Stimulated activated CD4-positive, alpha-beta T cell treated with anti-CD3 and anti-CD28 coated beads, TNF-alpha, amount 100 ng/mL, for 24 hours (primary cell): Measurements from ENCODE around the gene CA10.
A peak's percentile ranks its signal among the peaks of the same experiment; 100 is the strongest.

ENCODE experiments used
- DNase-seq, 3 experiments: peaks; one replicate each; pipeline ENCODE4 v3.0.0-alpha.2; 2020; ENCODE audit warnings: low read depth in 3 of 3

Gene CA10

DNA sequence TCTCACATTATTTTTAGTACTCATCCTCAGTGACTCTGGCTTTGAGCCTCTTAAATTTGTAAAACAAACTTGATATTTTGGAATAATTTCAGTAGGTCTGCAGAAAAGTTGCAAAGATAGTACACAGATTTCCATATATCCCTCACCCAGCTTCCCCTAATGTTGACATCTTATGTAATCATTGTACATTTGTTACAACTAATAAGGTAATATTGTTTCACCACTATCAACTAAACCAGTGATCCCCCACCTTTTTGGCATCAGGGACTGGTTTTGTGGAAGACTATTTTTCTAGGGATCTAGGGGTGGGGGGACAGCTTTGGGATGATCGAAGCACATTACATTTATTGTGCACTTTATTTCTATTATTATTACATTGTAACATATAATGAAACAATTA, 391.2 kb downstream of the CA10 start:
- DNase-seq: no peak

DNA sequence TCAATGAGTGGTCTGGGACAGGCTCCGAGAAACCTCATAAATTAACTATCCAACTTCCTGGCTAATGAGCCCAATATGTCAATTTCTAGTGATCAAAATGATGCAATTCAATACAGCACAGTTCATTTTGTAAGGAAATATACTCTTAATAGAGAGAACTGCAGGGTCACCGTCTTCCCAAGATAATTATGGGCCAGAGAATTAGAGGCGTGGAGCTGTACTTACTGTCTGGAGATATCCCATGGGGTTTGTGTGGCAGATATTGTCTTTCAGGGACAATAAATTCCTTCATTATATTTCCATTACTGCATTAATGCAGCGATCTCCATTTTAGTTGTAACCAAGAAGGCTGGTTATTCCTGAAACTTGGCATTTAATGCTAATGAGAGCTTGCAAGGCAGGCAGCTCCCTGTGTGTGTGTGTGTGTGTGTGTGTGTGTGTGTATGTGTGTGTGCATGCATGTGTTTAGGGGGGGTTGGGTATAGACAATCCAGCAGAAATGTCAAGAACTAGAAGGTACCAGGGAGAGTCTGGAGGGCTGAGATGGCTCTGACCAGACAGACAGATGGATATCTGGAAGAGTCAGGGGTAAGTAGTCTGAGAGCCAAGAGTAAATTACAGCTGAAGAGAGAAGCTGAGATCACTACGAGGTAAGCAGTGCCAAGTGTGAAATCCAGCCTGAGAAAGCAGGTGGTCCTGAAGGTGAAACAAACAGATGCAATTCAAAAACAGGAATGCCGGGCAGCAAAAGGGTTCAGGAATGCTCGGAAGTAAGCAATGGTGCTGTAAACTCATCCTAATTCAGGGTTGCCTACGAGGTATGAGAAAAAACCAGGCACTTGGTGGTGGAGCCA, 393.0 kb downstream of the CA10 start:
- no peak for DNase-seq

DNA sequence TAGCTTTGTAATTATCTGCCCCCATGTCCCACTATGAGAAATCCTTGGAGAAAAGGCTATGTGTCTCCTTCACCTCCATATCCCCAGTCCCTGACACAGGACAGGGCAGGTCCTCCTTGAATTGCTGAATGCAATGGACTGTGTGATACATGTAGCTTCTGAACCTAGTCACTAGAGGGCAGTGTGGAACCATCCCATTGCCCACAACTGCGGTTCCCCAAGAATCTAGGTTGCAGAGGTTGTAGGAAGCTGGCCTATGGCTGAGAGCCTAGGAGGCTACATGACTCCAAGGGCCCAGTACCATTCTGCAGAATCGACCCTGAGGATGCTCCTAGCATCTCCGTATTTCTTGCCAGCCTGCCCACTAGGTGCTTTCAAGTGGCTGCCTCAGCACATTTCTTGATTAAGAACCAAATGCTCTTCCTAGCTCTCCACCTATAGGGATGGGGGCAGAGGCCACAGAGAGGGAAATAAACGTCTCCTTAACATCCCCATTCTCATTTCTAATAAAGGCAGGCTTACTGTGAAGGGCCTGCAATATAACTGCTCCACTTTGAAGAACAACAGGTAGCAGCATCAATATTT, 394.0 kb downstream of the CA10 start:
- DNase-seq: peak; percentile 4 to 26 (median 19)

GRCh38 chr17:51763058-51763457, 395.5 kb downstream of the CA10 start:
- DNase-seq: no peak

- DNase-seq: no peak
Observed at GRCh38 chr17:51761105-51761504, 397.4 kb downstream of the CA10 start.

GRCh38 chr17:51759260-51759659, 399.3 kb downstream of the CA10 start:
- DNase-seq: no peak

GRCh38 chr17:51751072-51751471, 407.4 kb downstream of the CA10 start:
- no peak for DNase-seq

GRCh38 chr17:51748749-51749604, 409.5 kb downstream of the CA10 start:
- no peak for DNase-seq

DNA sequence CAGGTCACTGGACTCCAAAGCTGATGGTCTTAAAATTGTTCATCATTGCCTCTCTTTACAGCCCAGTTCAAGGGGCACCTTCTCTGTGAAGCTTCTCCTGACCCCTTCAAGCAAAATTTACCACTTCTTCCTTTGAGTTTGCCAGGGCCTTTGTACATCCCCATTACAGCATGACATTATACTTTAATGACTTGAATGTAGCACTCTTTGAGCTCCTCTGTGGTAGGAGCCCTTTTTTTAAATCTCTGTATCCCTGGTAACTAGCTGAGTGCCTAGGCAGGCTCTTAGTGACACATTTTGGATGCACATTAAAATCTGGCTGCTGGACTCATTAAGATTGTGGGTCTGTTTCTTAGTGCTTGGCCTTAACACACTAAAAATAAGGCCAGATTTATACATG, 412.1 kb downstream of the CA10 start:
- no peak for DNase-seq

- DNase-seq: no peak
Observed at GRCh38 chr17:51745993-51746392, 412.5 kb downstream of the CA10 start.

- DNase-seq: no peak
Observed at GRCh38 chr17:51743477-51743876, 415.0 kb downstream of the CA10 start.

DNA sequence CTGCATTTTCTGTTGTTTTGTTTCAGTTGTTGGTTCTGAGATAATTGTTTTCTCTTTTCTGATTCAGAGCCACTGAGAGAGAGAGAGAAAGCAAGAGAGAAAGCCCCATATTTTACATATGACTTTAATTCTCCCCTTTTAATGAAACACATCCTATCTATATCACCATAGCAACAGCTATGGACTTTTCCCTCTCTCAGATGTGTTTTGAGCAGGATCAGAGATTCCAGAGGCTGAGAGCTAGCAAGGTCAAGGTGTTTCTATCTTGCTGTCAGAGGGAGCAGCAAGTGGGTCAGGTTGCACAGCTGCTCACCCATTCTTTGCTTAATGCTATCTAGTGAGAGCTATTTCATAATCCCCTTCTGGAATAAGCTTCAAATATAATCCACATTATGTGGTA, 415.9 kb downstream of the CA10 start:
- DNase-seq: no peak

- no peak for DNase-seq
Observed at GRCh38 chr17:51741458-51741857, 417.1 kb downstream of the CA10 start.

DNA sequence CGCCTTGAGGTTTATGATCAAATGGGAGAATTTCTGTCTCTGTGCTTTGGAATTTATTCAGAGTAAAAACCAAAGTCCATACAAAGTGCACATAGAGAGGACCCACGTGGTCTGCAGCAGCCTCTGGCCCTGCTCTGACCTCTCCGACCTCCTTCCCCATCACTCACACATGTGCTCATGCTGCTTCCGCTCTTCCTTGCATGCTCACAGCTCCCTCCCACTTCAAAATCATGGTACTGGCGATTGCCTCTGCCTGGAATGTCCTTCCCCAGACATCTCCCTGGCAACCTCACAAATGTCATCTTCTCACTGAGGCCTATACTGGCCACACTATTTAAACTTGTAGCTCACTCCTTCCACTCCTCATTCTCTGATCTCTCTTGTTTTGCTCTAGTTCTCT, 418.0 kb downstream of the CA10 start:
- DNase-seq: no peak

DNA sequence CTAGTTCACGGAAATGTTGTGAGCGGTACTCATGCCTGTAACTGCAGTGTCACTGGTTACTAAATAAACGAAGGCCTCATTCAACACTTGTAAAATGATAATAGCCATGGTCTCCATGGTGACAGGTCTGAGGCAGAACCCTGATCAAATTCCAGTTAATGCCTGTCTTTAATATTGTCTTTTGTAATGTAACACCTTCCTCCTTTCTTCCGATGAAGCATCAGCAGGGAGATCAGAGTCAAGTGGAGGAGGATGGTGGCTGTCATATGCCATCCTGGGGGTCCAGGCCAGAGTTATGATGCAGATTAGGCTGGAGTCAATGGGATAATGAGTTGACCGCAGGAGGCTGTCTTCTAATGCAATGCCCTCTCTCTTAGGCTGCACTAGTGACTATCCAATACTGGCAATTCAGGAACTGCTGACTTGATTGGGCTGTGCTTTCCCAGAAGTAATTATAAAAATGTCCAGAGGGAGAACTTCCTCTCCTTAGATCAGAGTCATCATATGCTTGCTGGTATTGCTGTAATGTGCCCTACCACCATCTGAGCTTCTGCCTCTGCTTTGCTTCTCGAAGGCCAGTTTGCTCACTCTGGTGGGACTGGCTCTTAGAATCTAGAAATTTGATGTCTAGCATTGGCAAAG, 419.1 kb downstream of the CA10 start:
- no peak for DNase-seq

DNA sequence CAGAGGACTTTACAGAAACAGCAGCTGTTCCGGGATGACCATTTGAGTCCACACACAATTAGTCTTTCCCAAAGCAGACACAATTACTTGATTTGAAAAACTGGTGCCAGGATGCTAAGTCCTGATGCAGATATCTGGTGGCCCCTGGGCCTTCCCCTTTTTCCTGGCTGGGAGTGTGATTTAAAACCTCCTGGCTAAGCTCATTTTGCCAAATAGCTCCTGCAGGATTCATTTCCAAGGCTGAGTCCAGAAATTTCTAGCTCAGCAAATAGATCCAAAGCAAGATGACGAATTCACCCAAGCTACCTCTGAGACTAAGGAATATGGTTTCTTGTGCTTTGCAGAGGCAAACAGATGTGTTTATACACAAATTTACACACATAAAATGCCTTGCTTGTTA, 422.2 kb downstream of the CA10 start:
- DNase-seq: no peak

DNA sequence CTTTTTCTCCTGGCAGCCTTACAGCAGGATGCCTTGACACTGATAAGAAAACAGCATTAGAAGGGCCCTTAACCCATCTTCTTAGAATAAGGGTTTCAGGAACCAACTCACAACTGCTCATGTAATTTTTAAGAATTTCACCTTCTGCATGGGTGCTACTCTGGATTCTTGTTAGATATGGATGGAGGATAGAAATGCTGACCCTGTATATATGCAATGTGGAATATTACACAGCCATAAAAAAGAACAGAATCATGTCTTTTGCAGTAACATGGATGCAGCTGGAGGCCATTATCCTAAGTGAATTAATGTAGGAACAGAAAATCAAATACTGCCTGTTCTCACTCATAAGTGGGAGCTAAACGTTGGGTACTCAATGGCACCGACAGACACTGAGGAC, 423.5 kb downstream of the CA10 start:
- DNase-seq: no peak

DNA sequence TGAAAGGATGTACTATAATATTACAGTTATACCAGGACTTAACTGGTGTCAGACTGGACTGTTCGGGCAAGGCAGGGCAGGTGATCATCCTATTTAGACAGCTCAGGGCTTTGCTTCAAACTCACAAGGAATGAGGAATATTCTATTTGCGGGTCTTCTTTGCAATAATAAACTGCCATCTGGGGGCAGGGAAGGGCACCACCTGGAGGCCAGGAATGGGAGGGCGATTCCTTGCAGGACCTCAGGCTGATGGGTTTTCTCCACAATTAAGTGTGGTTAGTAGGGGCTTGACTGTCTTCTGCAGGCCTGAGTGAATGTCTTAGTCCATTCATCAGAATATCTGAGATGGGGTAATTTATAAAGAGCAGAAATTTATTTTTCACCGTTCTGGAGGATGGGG, 424.1 kb downstream of the CA10 start:
- DNase-seq: peak in 1 of 3 experiments; percentile 24

- no peak for DNase-seq
Observed at GRCh38 chr17:51733166-51733565, 425.3 kb downstream of the CA10 start.

DNA sequence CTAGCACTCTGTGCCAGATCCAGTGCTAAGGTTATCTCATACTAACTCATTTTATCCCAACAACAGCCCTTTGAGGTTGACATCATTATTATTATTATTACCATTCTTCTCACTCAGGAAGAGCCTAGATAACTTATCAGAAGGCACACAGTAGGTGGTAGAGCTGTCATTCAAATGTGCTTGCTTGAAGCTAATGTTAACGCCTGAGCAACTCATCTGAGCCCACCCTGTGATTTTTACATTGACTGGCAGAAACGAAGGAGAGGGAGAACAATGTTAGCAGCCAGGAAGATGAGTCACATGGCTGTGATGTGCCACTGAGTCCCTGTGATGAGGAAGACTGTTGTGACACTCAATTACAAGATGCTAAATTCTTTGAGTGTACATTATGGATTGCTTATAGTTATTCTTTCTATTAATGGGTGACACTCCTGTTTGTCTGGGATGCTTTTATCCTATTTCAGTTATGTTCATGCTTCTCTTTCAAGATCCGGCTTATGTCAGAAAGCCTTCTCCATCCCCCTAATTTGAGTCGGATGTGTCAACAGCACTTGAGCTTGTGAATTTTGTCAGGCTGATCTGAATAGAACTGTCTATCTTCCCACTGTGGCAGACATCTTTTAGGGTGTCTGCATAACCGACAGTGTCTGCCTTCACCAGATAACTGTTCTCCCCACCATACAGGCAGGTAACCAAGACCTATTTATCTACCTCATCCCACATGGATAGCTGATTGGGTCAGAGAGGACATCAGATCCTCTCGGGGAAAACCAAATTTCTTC, 426.4 kb downstream of the CA10 start:
- DNase-seq: no peak

DNA sequence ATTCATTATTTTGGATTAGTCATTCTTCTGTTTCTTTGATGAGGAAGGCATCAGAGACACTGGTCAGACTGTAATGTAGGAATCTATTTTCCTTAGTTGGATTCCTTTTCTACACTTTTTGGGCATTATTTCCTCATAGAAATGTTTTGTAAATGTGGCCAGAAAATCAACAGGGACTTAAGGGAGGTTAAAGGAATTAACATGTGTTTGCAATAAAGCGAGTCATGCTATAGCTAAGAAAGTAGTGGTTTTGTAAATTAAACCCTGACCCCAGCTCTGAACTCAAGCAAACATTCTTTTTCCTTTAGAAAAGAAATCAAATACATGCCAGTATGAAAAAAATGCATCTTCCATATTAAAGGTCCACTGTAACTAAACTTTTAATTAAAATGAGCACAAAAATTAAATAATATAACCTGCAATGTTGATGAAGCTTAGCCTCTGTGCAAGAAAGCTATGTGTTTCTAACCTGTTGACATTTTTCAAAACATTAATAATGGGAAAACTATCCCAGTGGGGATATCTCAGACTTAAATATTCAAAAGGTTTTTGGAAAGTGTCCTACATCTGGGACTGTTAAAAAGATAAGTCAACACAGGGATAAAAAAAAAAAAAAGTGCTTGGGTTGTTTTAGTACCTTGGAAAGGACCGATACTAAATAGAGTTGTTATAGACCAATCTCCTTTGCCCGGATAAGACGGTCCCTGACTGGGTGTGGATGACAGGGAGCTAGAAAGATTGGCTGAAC, 428.0 kb downstream of the CA10 start:
- no peak for DNase-seq
